Stimulated activated memory B cell treated with anti-CD40 and anti-IgM and Interleukin-4, amounts not matched to agents 10 μg/mL and 1 μg/mL and 100 μg/mL, for 72 hours (primary cell): ENCODE measurements around the gene AGMAT.
A peak's percentile ranks its signal among the peaks of the same experiment; 100 is the strongest.

ENCODE experiments used
- ATAC-seq: fragments of 150-1000 bp; cut with Tn5 transposase; 2 replicates; pipeline ENCODE4 v1.10.0; 2021
- H3K27ac Mint-ChIP-seq: one replicate; pipeline ENCODE4 v1.8.0; 2022; ENCODE audit warnings: mild to moderate bottlenecking, mixed read lengths
- H3K27me3 Mint-ChIP-seq: one replicate; pipeline ENCODE4 v1.8.0; 2022; ENCODE audit warnings: mixed read lengths
- H3K36me3 Mint-ChIP-seq: one replicate; pipeline ENCODE4 v1.8.0; 2022; ENCODE audit warnings: mixed read lengths
- H3K4me1 Mint-ChIP-seq: one replicate; pipeline ENCODE4 v1.8.0; 2022; ENCODE audit warnings: mixed read lengths
- H3K4me3 Mint-ChIP-seq: one replicate; pipeline ENCODE4 v1.8.0; 2022; ENCODE audit warnings: mild to moderate bottlenecking, moderate library complexity, mixed read lengths
- H3K9me3 Mint-ChIP-seq: one replicate; pipeline ENCODE4 v1.8.0; 2022; ENCODE audit warnings: mixed read lengths

Gene AGMAT

DNA sequence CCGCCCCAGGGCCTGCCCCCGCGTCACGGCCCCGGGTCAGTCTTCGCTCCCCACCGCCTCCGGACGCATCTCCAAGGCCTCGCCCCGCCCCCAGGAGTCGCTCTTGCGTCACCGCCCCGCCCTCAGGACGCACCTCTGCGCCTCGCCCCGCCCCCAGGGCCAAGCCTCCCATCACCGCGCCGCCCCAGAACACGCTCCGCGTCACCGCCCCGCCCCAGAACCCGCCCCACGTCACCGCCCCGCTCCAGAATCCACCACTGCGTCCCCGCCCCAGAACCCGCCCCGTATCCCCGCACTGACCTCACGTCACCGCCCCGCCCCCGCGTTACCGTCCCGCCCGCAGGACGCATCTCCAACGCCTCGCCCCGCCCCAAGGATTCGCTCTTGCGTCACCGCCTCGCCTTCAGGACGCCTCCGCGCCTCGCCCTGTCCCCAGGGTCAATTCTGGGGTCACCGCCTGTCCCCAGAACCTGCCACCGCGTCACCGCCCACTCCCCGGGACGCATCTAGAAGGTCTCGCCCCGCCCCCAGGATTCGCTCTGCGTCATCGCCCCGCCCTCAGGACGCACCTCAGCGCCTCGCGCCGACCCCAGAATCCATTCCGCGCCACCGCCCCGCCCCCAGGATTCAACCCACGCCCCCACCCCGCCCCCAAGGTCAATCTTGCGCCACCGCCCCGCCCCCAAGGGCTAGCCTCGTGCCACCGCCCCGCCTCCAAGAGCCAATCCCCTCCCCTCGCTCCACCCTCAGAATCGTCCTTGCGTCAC, 60.4 kb downstream of the AGMAT start:
- Mint-ChIP-seq H3K36me3 (peaks cover 3% of the 10 kb centered on the region), H3K27me3 (no peaks in the 10 kb centered on the region), H3K9me3 (no peaks in the 10 kb centered on the region), H3K4me3 (peak overlapping the region; percentile 85), H3K27ac (peak overlapping the region; percentile 92), H3K4me1 (peaks cover 49% of the 10 kb centered on the region)
- ATAC-seq = peak; percentile 80

- Mint-ChIP-seq H3K9me3 (no peaks in the 10 kb centered on the region), H3K27me3 (no peaks in the 10 kb centered on the region), H3K4me3 (peak within 1 kb of the TSS; percentile 85), H3K4me1 (peaks cover 53% of the 10 kb centered on the region), H3K36me3 (peaks cover 6% of the 10 kb centered on the region), H3K27ac (peak within 1 kb of the TSS; percentile 92)
- no peak for ATAC-seq
Observed at GRCh38 chr1:15524021-15524282, 60.9 kb downstream of the AGMAT start, which contains the start of gene CASP9. TSS of gene CASP9 (minus strand) at chr1:15524215. CDS start at chr1:15524200, 15 bp downstream.

DNA sequence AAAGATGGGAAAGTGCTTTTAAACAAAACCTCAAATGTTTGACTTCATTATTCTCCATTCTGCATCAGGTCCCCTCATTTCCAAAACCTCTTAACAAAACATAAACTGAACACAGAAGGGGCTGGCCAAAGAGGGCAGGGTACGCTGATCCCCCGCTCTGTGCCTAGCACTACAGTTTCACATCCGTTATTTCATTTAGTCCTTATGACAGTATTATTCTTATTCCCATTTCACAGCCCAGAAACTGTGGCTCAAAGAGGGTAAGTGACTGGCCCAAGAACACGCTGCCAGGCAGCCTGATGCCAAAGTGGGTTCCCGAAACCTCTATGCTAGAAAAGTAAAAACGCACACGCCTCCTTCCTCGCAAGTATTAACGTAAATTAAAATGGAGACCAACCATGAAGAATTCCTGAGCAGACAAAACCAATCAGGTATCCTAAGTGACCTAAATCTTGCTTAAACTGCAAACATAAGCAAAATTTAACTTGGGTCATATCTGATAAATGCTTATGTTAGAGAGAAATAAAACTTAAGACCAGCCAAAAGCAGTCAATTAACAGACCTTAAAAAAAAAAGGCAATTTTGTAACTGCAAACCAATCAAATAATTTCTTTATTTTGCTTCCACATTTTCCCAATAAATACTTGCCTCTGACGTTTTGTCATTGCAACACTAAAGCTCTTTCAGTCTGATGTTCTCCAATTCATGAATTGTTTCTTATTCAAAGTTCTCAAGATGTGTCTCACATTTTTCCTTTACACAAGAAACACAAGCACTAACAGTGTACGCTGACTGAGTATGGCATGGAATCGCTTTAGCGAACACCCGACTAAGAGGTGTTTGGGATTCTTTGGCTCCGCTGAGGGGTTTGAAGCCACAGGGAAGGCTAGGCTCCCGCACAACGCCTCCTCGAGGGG, 61.5 kb downstream of the AGMAT start:
- no peaks in the 10 kb centered on the region for H3K27me3 Mint-ChIP-seq
- H3K4me3 Mint-ChIP-seq = peak overlapping the region; percentile 85
- H3K27ac Mint-ChIP-seq = peak overlapping the region; percentile 92
- no peak for ATAC-seq
- H3K9me3 Mint-ChIP-seq = no peaks in the 10 kb centered on the region
- peaks cover 53% of the 10 kb centered on the region for H3K4me1 Mint-ChIP-seq
- peaks cover 9% of the 10 kb centered on the region for H3K36me3 Mint-ChIP-seq

DNA sequence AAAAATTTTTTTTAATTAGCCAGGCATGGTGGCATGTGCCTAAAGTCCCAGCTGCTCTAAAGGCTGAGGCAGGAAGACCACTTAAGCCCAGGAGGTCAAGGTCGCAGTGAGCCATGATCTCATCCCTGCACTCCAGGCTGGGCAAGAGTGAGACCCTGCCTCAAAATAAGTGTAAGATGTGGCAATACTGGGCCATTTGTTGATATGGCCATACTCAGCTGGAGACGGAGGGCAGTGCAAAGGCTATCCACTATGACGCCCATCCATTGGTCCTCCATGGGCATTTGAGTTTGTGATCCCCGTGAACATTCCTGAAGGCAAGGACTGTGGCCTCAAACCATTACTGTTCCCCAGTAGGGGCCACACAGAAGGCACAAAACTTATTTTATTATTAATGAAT, 62.3 kb downstream of the AGMAT start:
- peaks cover 46% of the 10 kb centered on the region for H3K4me1 Mint-ChIP-seq
- H3K36me3 Mint-ChIP-seq = peaks cover 17% of the 10 kb centered on the region
- no peak for ATAC-seq
- H3K27me3 Mint-ChIP-seq = no peaks in the 10 kb centered on the region
- H3K9me3 Mint-ChIP-seq = no peaks in the 10 kb centered on the region
- no peak overlapping the region for H3K27ac Mint-ChIP-seq
- H3K4me3 Mint-ChIP-seq = no peak overlapping the region
